H1 (cell line): Measurements from ENCODE around the gene PTGIS. TPM values are rescaled to one million over a fixed set of nuclear protein-coding genes. Genes with fewer than 3 reads are reported as not detected.

ENCODE experiments used
- CTCF ChIA-PET: fragments of 300-600 bp; sonication (Branson Sonifier 250); formaldehyde crosslinking; loops from one replicate; lab custom pipeline; 2021; ENCODE audit not compliant: partially characterized antibody; lab: Charles Lee
- POLR2A ChIA-PET: fragments of 300-600 bp; sonication (Branson Sonifier 250); formaldehyde crosslinking; loops from one replicate; lab custom pipeline; 2021; ENCODE audit warnings: inconsistent platforms; ENCODE audit not compliant: partially characterized antibody; lab: Charles Lee
- DNase-seq, 2 experiments: peaks; one replicate each; pipeline versions ENCODE4 v3.0.0 to v3.0.0-alpha.2; 2010 to 2022; ENCODE audit warnings: low spot score in 2 of 2, low read depth in 1 of 2, mixed read lengths in 1 of 2
- FAIRE-seq: peaks from 2 replicates; lab custom pipeline; 2011; peaks lifted over from hg19 to GRCh38; lab: Jason Lieb, UNC
- H2AFZ ChIP-seq: 2 replicates; pipeline ENCODE4 v1.8.1; 2012; ENCODE audit warnings: low read length, inconsistent platforms
- H2AK5ac ChIP-seq: 2 replicates; pipeline ENCODE4 v1.6.1; 2013; ENCODE audit warnings: low read depth, low read length
- H2BK120ac ChIP-seq: replicated peaks from 2 replicates; pipeline ENCODE3; 2013; ENCODE audit warnings: low read depth, low read length, inconsistent platforms
- H2BK12ac ChIP-seq: 2 replicates; pipeline ENCODE4 v1.6.1; 2013; ENCODE audit warnings: low read depth, low read length
- H2BK15ac ChIP-seq: 2 replicates; pipeline ENCODE4 v1.6.1; 2013; ENCODE audit warnings: low read length
- H2BK20ac ChIP-seq: 2 replicates; pipeline ENCODE4 v1.6.1; 2013; ENCODE audit warnings: low read length
- H2BK5ac ChIP-seq: 2 replicates; pipeline ENCODE4 v1.6.1; 2013; ENCODE audit warnings: low read depth, low read length
- H3K14ac ChIP-seq: 2 replicates; pipeline ENCODE4 v1.6.1; 2013; ENCODE audit warnings: inconsistent platforms; ENCODE audit not compliant: insufficient read length
- H3K18ac ChIP-seq: 2 replicates; pipeline ENCODE4 v1.6.1; 2013; ENCODE audit warnings: low read length; ENCODE audit errors: extremely low read depth
- H3K23ac ChIP-seq: 2 replicates; pipeline ENCODE4 v1.6.1; 2013; ENCODE audit warnings: inconsistent platforms; ENCODE audit not compliant: insufficient read length
- H3K23me2 ChIP-seq: 2 replicates; pipeline ENCODE4 v1.6.1; 2013; ENCODE audit warnings: low read depth, low read length
- H3K27ac ChIP-seq: 2 replicates; pipeline ENCODE4 v1.6.1; 2011; ENCODE audit warnings: low read depth, low read length, inconsistent platforms
- H3K27me3 ChIP-seq, 4 experiments: replicated peaks in 1 of 4; 1 replicate in 1 of 4; 2 replicates in 3 of 4; pipeline versions ENCODE4 v1.6.1 to v1.8.1; 2011 to 2013; ENCODE audit warnings: low read length in 3 of 4, mild to moderate bottlenecking in 3 of 4, inconsistent platforms in 2 of 4, mixed read lengths in 2 of 4, moderate library complexity in 1 of 4; ENCODE audit not compliant: control insufficient read depth in 3 of 4, insufficient read depth in 3 of 4; ENCODE audit errors: extremely low read depth in 1 of 4
- H3K36me3 ChIP-seq, 4 experiments: 2 replicates each; pipeline versions ENCODE4 v1.6.1 to v1.8.1; 2011 to 2013; ENCODE audit warnings: mild to moderate bottlenecking in 4 of 4, low read length in 3 of 4, moderate library complexity in 2 of 4, control low read depth in 1 of 4, inconsistent platforms in 1 of 4; ENCODE audit not compliant: insufficient read depth in 4 of 4, control insufficient read depth in 2 of 4
- H3K4ac ChIP-seq: replicated peaks from 2 replicates; pipeline ENCODE3; 2013; ENCODE audit warnings: low read length, low read depth, mixed read lengths, inconsistent platforms; ENCODE audit not compliant: insufficient read length
- H3K4me1 ChIP-seq, 4 experiments: replicated peaks in 1 of 4; 1 replicate in 1 of 4; 2 replicates in 3 of 4; pipeline versions ENCODE4 v1.6.1 to v1.8.1; 2011 to 2013; ENCODE audit warnings: low read length in 3 of 4, inconsistent platforms in 2 of 4, mixed read lengths in 1 of 4; ENCODE audit not compliant: insufficient read depth in 4 of 4, control insufficient read depth in 3 of 4
- H3K4me2 ChIP-seq, 2 experiments: 2 replicates each; pipeline versions ENCODE4 v1.6.1 to v1.8.1; 2011 to 2013; ENCODE audit warnings: low read depth in 2 of 2, low read length in 2 of 2, control low read depth in 1 of 2, inconsistent platforms in 1 of 2, mild to moderate bottlenecking in 1 of 2; ENCODE audit not compliant: insufficient read depth in 1 of 2
- H3K4me3 ChIP-seq, 4 experiments: fragments of 200-600, 300-600 bp in 1 of 4; sonication (generic), shearing (Covaris generic), sonication (Bioruptor Twin) in 1 of 4; 2 replicates each; pipeline versions ENCODE4 v1.5.1 to v1.8.1; 2011 to 2016; ENCODE audit warnings: low read length in 4 of 4, low read depth in 3 of 4, control low read depth in 2 of 4, inconsistent platforms in 2 of 4, mild to moderate bottlenecking in 2 of 4, mixed read lengths in 1 of 4, moderate library complexity in 1 of 4; ENCODE audit not compliant: insufficient read depth in 2 of 4; ENCODE audit errors: extremely low read depth in 1 of 4
- H3K56ac ChIP-seq: replicated peaks from 2 replicates; pipeline ENCODE3; 2013; ENCODE audit warnings: low read depth, mild to moderate bottlenecking, mixed read lengths, low read length, inconsistent platforms; ENCODE audit not compliant: insufficient read length
- H3K79me1 ChIP-seq: 2 replicates; pipeline ENCODE4 v1.6.1; 2013; ENCODE audit warnings: low read depth, low read length, control low read depth
- H3K79me2 ChIP-seq, 2 experiments: 2 replicates each; pipeline versions ENCODE4 v1.6.1 to v1.8.1; 2012 to 2013; ENCODE audit warnings: low read length in 2 of 2, mild to moderate bottlenecking in 2 of 2, inconsistent platforms in 1 of 2; ENCODE audit not compliant: insufficient read depth in 2 of 2, control insufficient read depth in 1 of 2
- H3K9ac ChIP-seq, 4 experiments: replicated peaks in 1 of 4; 1 replicate in 1 of 4; 2 replicates in 3 of 4; pipeline versions ENCODE4 v1.6.1 to v1.8.1; 2011 to 2013; ENCODE audit warnings: low read depth in 3 of 4, low read length in 3 of 4, control low read depth in 2 of 4, mild to moderate bottlenecking in 2 of 4, moderate library complexity in 2 of 4, inconsistent platforms in 1 of 4; ENCODE audit errors: extremely low read depth in 1 of 4
- H3K9me3 ChIP-seq, 2 experiments: 2 replicates each; pipeline versions ENCODE4 v1.6.1 to v1.8.1; 2012 to 2013; ENCODE audit warnings: mild to moderate bottlenecking in 2 of 2, moderate library complexity in 2 of 2, control low read depth in 1 of 2, inconsistent platforms in 1 of 2, low read depth in 1 of 2, low read length in 1 of 2, mixed read lengths in 1 of 2; ENCODE audit not compliant: insufficient read depth in 2 of 2
- H4K20me1 ChIP-seq, 2 experiments: replicated peaks in 1 of 2; 2 replicates each; pipeline versions ENCODE3 to v1.8.1; 2011 to 2013; ENCODE audit warnings: inconsistent platforms in 2 of 2, low read length in 2 of 2, mild to moderate bottlenecking in 1 of 2; ENCODE audit not compliant: insufficient read depth in 2 of 2, control insufficient read depth in 1 of 2
- H4K5ac ChIP-seq: 2 replicates; pipeline ENCODE4 v1.6.1; 2013; ENCODE audit warnings: low read length, low read depth, mixed read lengths, inconsistent platforms; ENCODE audit not compliant: insufficient read length
- H4K8ac ChIP-seq: 2 replicates; pipeline ENCODE4 v1.8.0; 2013; ENCODE audit warnings: mild to moderate bottlenecking, moderate library complexity, low read length, inconsistent platforms; ENCODE audit not compliant: insufficient read depth; ENCODE audit errors: extremely low read depth
- H4K91ac ChIP-seq: replicated peaks from 2 replicates; pipeline ENCODE3; 2013; ENCODE audit warnings: low read length, mixed read lengths, inconsistent platforms; ENCODE audit not compliant: insufficient read length
- HDAC2 ChIP-seq, 2 experiments: fragments of 300-600 bp in 1 of 2; sonication (generic) in 1 of 2; IDR thresholded peaks; 2 replicates each; pipeline ENCODE4 v1.6.1; 2011 to 2012; ENCODE audit warnings: low read depth in 2 of 2, low read length in 2 of 2, mild to moderate bottlenecking in 2 of 2, moderate library complexity in 2 of 2, borderline replicate concordance in 1 of 2, inconsistent platforms in 1 of 2
- JUN ChIP-seq: IDR thresholded peaks from 2 replicates; pipeline ENCODE4 v1.6.1; 2011; ENCODE audit warnings: low read depth, mild to moderate bottlenecking, improper control_type of control experiment, low read length
- NANOG ChIP-seq: IDR thresholded peaks from 2 replicates; pipeline ENCODE4 v1.6.1; 2011; ENCODE audit warnings: low read length, low read depth, mild to moderate bottlenecking, inconsistent platforms; ENCODE audit not compliant: insufficient read depth, poor library complexity, severe bottlenecking
- SIRT6 ChIP-seq: IDR thresholded peaks from one replicate; pipeline ENCODE4 v1.7.1; 2012; ENCODE audit warnings: low read length, inconsistent platforms
- SIX5 ChIP-seq: IDR thresholded peaks from 2 replicates; pipeline ENCODE4 v1.6.1; 2011; ENCODE audit warnings: mild to moderate bottlenecking, low read depth, low read length
- TEAD4 ChIP-seq: IDR thresholded peaks from 2 replicates; pipeline ENCODE4 v1.6.1; 2012; ENCODE audit warnings: low read depth, low read length, inconsistent platforms, mixed read lengths
- WGBS, 2 experiments: shearing (Covaris generic) in 1 of 2; methylation state at CpG; one replicate each; pipeline versions ENCODE4 v1.1.6 to v1.1.7; 2013 to 2015; ENCODE audit warnings: low lambda C conversion rate in 2 of 2, mixed read lengths in 2 of 2, inconsistent platforms in 1 of 2, low coverage in 1 of 2, missing lambda C conversion rate in 1 of 2; ENCODE audit not compliant: insufficient replicate concordance in 2 of 2, insufficient coverage in 1 of 2, insufficient read length in 1 of 2; ENCODE audit errors: extremely low coverage in 1 of 2, missing lambda C conversion rate in 1 of 2; 5-methylcytosine and 5-hydroxymethylcytosine counted together
- polyA plus RNA-seq, 7 experiments: library from polyadenylated mRNA; depleted of rRNA in 3 of 7; stranded (reverse) in 5 of 7; unstranded in 2 of 7; fragments of >200 nt in 5 of 7; fragments of 200-250 nt in 2 of 7; gene quantifications; 1 replicate in 5 of 7; 2 replicates in 1 of 7; 4 replicates in 1 of 7; pipeline versions ENCODE4 v1.2.1 to v1.2.3, GENCODE V29; 2011 to 2013; ENCODE audit warnings: missing spikeins in 2 of 7, mixed read lengths in 2 of 7
- total RNA-seq: library from RNA; stranded (reverse); fragmentation: NEBNext Ultra II Directional; extraction: Animal tissue kit (Norgen Biotek cat#: 25700); gene quantifications from 2 replicates; pipeline ENCODE4 v1.2.1, GENCODE V29; 2021

The PTGIS gene
- total and polyA plus RNA-seq, 2 of the 8 experiments (the other 6 are each of a cell fraction or from before 2014, with no cell fraction given): 29.9 to 35.5 TPM

DNA sequence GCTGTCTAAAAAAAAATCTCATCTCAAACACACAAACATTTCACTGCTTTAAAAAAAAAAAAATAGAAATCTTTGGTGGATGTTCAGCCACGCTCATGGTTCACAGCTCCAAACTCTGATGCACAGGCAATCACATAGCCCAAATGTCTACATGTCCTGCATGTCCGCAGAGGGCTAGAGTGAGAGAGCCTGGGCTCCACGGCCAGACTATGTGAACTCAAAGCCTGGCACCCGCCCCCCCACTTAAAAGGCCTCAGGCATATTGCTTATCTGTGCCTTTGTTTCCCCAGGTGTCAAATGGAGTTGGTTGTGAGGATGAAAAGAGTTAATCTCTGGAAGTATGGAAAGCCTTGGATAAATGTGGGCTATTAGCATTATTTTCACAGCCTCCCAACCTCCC lies 10.5 kb upstream of the PTGIS start:
- Histone ChIP-seq H3K27ac (no peak overlapping the region), H2BK120ac (no peak overlapping the region), H3K4ac (no peak overlapping the region), H3K14ac (no peak overlapping the region)
- CTCF ChIA-PET: interaction anchor here (0.6 to 11.2 kb wide), 8 partner anchors 13 to 204 kb away, joined by 3 to 88 read pairs (median 3); no protein-coding TSS in a partner anchor
- TF ChIP-seq JUN (no peak), HDAC2 (IDR thresholded peaks at IDR 0.05; ENCODE audit: borderline replicate concordance in 1 of 2, low read depth in 2 of 2, low read length in 2 of 2) (no peak), TEAD4 (no peak), SIRT6 (no peak), SIX5 (no peak), NANOG (no peak)
- TF ChIP-seq, all 59 proteins: peak for 0
- no peak overlapping the region for H2BK15ac ChIP-seq
- no peak overlapping the region for H3K4me2 ChIP-seq
- no peak overlapping the region for H2BK12ac ChIP-seq
- no peaks in the 10 kb centered on the region for H3K23me2 ChIP-seq
- no peak overlapping the region for H3K4me3 ChIP-seq
- no peak overlapping the region for H2BK5ac ChIP-seq
- H3K9ac ChIP-seq: no peak overlapping the region
- peaks cover 3 to 4% of the 10 kb centered on the region in 2 experiments; a peak in 3 of 4 replicates for H3K9me3 ChIP-seq
- peaks cover 0 to 6% (median 4%) of the 10 kb centered on the region in 4 experiments; a peak in 5 of 7 replicates for H3K4me1 ChIP-seq
- FAIRE-seq: no peak
- H3K27me3 ChIP-seq: no peaks in the 10 kb centered on the region
- H3K79me2 ChIP-seq: no peaks in the 10 kb centered on the region
- no peak overlapping the region for H2AK5ac ChIP-seq
- no peaks in the 10 kb centered on the region for H3K79me1 ChIP-seq
- DNase-seq: no peak
- H3K56ac ChIP-seq: no peak overlapping the region
- H2AFZ ChIP-seq: no peak overlapping the region
- H2BK20ac ChIP-seq: no peak overlapping the region
- no peak overlapping the region for H4K8ac ChIP-seq
- POLR2A ChIA-PET: interaction anchor here (4.7 kb wide), 1 partner anchor 8 kb away, joined by 30 read pairs; no protein-coding TSS in a partner anchor
- H4K5ac ChIP-seq: no peak overlapping the region
- H3K23ac ChIP-seq: no peak overlapping the region
- no peak overlapping the region for H3K18ac ChIP-seq
- 65% methylated on average over 4 of the region's 4 CpGs; no CpG with 5 or more reads in 1 of the 2 experiments for WGBS, 2 experiments
- H3K36me3 ChIP-seq: no peaks in the 10 kb centered on the region
- no peaks in the 10 kb centered on the region for H4K20me1 ChIP-seq
- no peak overlapping the region for H4K91ac ChIP-seq
